ENCODE results near the gene KPNA4. TPM values are rescaled to one million over a fixed set of nuclear protein-coding genes. Genes with fewer than 3 reads are reported as not detected.

The KPNA4 gene
- total and polyA plus RNA-seq, 2 donors (not counting 3 experiments of a cell fraction or from before 2014, with no cell fraction given): 12.2 to 70.1 TPM

GRCh38 chr3:160611141-160611540 is 45.8 kb upstream of the KPNA4 start:
- POLR2A ChIA-PET: interaction anchor here (0.6 kb wide), 1 partner anchor 347 kb away, joined by 3 read pairs; no protein-coding TSS in a partner anchor
- H3K9ac ChIP-seq (replicated peaks; ENCODE audit: extremely low read depth, insufficient read depth, low read length): no peak overlapping the region
- H3K79me2 ChIP-seq (ENCODE audit: control insufficient read depth, insufficient read depth, low read length): no peaks in the 10 kb centered on the region
- intact Hi-C loops (cut with micrococcal nuclease): no loop called here
- no peak overlapping the region for H3K27ac ChIP-seq (ENCODE audit: insufficient read depth, low read depth, low read length)
- H3K9me1 ChIP-seq (replicated peaks; ENCODE audit: control insufficient read depth, extremely low read depth, insufficient read depth, low read length): no peaks in the 10 kb centered on the region
- no peaks in the 10 kb centered on the region for H4K20me1 ChIP-seq (replicated peaks; ENCODE audit: control insufficient read depth, extremely low read depth, insufficient read depth, low read length)
- FAIRE-seq (peak; percentile 12), DNase-seq (ENCODE audit: low read depth, low spot score) (no peak)
- CTCF ChIA-PET: no interaction called here
- BruUV-seq (replicated peaks): no TSS peak
- H3K27me3 ChIP-seq (ENCODE audit: control insufficient read depth in 2 of 2, insufficient read depth in 2 of 2, low read length in 2 of 2): peaks cover 2 to 8% of the 10 kb centered on the region in 2 experiments
- TF ChIP-seq MAX (IDR thresholded peaks at IDR 0.05; ENCODE audit: insufficient read depth, insufficient read length): no peak
- no peak for TF ChIP-seq POLR2AphosphoS5 (IDR thresholded peaks at IDR 0.05; ENCODE audit: insufficient read depth, low read depth, low read length)
- TF ChIP-seq POLR2A (IDR thresholded peaks at IDR 0.05; ENCODE audit: low read depth, low read length): no peak
- no peak for TF ChIP-seq EZH2 (IDR thresholded peaks at IDR 0.05; ENCODE audit: borderline replicate concordance, low read depth, low read length, severe bottlenecking)
- TF ChIP-seq GATA2 (IDR thresholded peaks at IDR 0.05; ENCODE audit: insufficient read depth, insufficient read length, low read depth, low read length): no peak
- TF ChIP-seq CTCF (IDR thresholded peaks at IDR 0.05; ENCODE audit: extremely low read depth in 1 of 2, insufficient read depth in 1 of 2, low read depth in 1 of 2, low read length in 2 of 2): no peak
- H3K36me3 ChIP-seq (ENCODE audit: control insufficient read depth in 2 of 2, extremely low read depth in 1 of 2, insufficient read depth in 2 of 2, low read length in 2 of 2): no peaks in the 10 kb centered on the region
- dilution Hi-C loops (cut with MboI; ENCODE audit: extremely low pct_ligation_motif_present, low sequenced_read_pairs): no loop called here
- H3K4me1 ChIP-seq (ENCODE audit: control insufficient read depth, extremely low read depth, insufficient read depth, low read length): no peaks in the 10 kb centered on the region
- H3K9me3 ChIP-seq (replicated peaks; ENCODE audit: control insufficient read depth, insufficient read depth, low read length): no peaks in the 10 kb centered on the region
- H3K4me2 ChIP-seq (ENCODE audit: insufficient read depth, low read length): no peak overlapping the region
- H3K4me3 ChIP-seq (replicated peaks in 1 of 3; ENCODE audit: insufficient read depth in 1 of 3, low read depth in 1 of 3, low read length in 3 of 3): no peak overlapping the region
- no peak overlapping the region for H2AFZ ChIP-seq (ENCODE audit: low read depth, low read length)
